Endodermal cell (in vitro differentiated cells): ENCODE measurements around the gene HIP1. TPM values are rescaled to one million over a fixed set of nuclear protein-coding genes. Genes with fewer than 3 reads are reported as not detected.

ENCODE experiments used
- DNase-seq: peaks from one replicate; pipeline ENCODE4 v3.0.0-alpha.2; 2017
- H3K27ac ChIP-seq: 2 replicates; pipeline ENCODE4 v1.5.1; 2013; ENCODE audit warnings: mild to moderate bottlenecking, low read depth, low read length, moderate library complexity
- H3K27me3 ChIP-seq: 2 replicates; pipeline ENCODE4 v1.6.1; 2013; ENCODE audit warnings: mild to moderate bottlenecking, low read length, moderate library complexity; ENCODE audit not compliant: insufficient read depth, control insufficient read depth, poor library complexity, severe bottlenecking
- H3K36me3 ChIP-seq: 2 replicates; pipeline ENCODE4 v1.7.0; 2013; ENCODE audit warnings: mild to moderate bottlenecking, low read length, moderate library complexity; ENCODE audit not compliant: control insufficient read depth, insufficient read depth
- H3K4me1 ChIP-seq: one replicate; pipeline ENCODE4 v1.7.0; 2013; ENCODE audit warnings: low read length; ENCODE audit not compliant: control insufficient read depth, insufficient read depth
- H3K4me3 ChIP-seq: 2 replicates; pipeline ENCODE4 v1.5.1; 2013; ENCODE audit warnings: mild to moderate bottlenecking, low read length, moderate library complexity
- H3K9ac ChIP-seq: 2 replicates; pipeline ENCODE4 v1.6.1; 2013; ENCODE audit warnings: mild to moderate bottlenecking, low read length, moderate library complexity; ENCODE audit not compliant: poor library complexity, severe bottlenecking; ENCODE audit errors: extremely low read depth
- H3K9me3 ChIP-seq: 2 replicates; pipeline ENCODE4 v1.6.1; 2013; ENCODE audit warnings: mild to moderate bottlenecking, low read length, moderate library complexity; ENCODE audit not compliant: control insufficient read depth
- H3K27ac Mint-ChIP-seq: 2 replicates; pipeline ENCODE4 v1.8.0; 2020; ENCODE audit warnings: mixed read lengths
- H3K27me3 Mint-ChIP-seq: 2 replicates; pipeline ENCODE4 v1.8.0; 2021; ENCODE audit warnings: mild to moderate bottlenecking, mixed read lengths; ENCODE audit not compliant: insufficient read depth
- H3K36me3 Mint-ChIP-seq: 2 replicates; pipeline ENCODE4 v1.8.0; 2020; ENCODE audit warnings: low read depth, mixed read lengths
- H3K4me1 Mint-ChIP-seq: 2 replicates; pipeline ENCODE4 v1.8.0; 2020; ENCODE audit warnings: mixed read lengths
- H3K4me3 Mint-ChIP-seq: 2 replicates; pipeline ENCODE4 v1.8.0; 2020; ENCODE audit warnings: mild to moderate bottlenecking, moderate library complexity, mixed read lengths
- H3K9me3 Mint-ChIP-seq: 2 replicates; pipeline ENCODE4 v1.8.0; 2020; ENCODE audit warnings: mild to moderate bottlenecking, mixed read lengths
- WGBS, 2 experiments: methylation state at CpG; one replicate each; pipeline versions ENCODE4 v1.1.5 to v1.1.7; 2013; ENCODE audit warnings: missing lambda C conversion rate in 2 of 2, mixed read lengths in 1 of 2; ENCODE audit not compliant: insufficient coverage in 1 of 2, insufficient read length in 1 of 2; 5-methylcytosine and 5-hydroxymethylcytosine counted together
- total RNA-seq, 2 donors: library from RNA; stranded (reverse); fragmentation: NEBNext Ultra II Directional in 1 of 2; extraction: Animal tissue kit (Norgen Biotek cat#: 25700) in 1 of 2; gene quantifications; 2 replicates in 1 of 2; 3 replicates in 1 of 2; pipeline ENCODE4 v1.2.1, GENCODE V29; 2021
- TF ChIP-seq, protein P1 (sequence below): fragments of 200-600 bp; sonication (generic); conservative IDR thresholded peaks from 2 replicates; pipeline ENCODE4 v1.5.0; 2021; ENCODE audit warnings: antibody characterized with exemption, mild to moderate bottlenecking

Gene HIP1
- total RNA-seq, 2 donors from 2014 or later, result 64.7 to 70.0 TPM

DNA sequence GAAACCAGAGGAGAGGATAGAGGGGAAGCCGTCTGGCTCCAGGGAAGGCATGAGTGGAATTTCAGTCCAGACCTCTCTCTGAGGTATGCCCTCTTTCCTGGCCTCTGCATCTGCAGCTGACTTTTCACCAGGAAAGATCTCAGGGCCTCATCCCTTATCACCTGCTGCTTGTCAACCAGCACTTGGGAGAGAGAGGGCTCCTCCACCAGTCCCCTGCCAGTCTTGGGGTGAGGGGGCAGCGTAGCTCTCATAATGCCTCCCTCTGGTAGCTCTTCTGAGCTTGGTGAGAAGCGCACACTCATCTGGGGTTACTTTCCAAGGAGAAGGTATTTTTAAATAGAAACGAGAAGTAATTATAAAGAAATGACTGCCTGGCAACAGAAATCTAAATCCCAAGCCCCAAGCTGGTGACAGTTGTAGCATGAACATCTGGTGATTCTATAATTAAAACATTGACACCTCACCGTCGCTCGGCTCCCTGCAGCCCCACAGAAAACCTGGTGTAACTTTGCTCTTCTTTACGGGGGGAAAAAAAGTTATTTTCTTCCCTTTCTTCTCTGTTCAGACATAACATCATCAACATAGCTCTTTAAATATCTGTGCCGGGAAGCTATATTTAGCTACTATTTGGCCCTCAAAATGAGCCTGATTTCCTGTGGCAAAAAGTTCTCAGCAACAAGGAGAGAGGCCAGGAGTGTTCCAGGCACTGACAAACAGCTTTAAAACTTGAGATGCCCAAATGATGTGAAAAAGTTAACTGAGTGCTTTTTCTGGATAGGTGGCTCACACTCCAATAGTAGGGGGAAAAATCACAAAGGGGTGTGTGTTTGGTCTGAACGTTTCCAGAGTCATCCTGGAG lies 26.9 kb downstream of the HIP1 start:
- Mint-ChIP-seq H3K27me3 (no peaks in the 10 kb centered on the region), H3K4me3 (no peak overlapping the region), H3K27ac (no peak overlapping the region), H3K9me3 (peaks cover 30% of the 10 kb centered on the region), H3K36me3 (peaks cover 6% of the 10 kb centered on the region), H3K4me1 (peaks cover 6% of the 10 kb centered on the region)
- Histone ChIP-seq H3K9me3 (peaks cover 27% of the 10 kb centered on the region), H3K4me3 (no peak overlapping the region), H3K27me3 (no peaks in the 10 kb centered on the region), H3K9ac (no peak overlapping the region), H3K27ac (no peak overlapping the region), H3K4me1 (no peaks in the 10 kb centered on the region), H3K36me3 (no peaks in the 10 kb centered on the region)
- no peak for DNase-seq
- WGBS, 2 experiments, result 83 to 84% methylated on average over 9 to 10 of the region's 10 CpGs
- TF ChIP-seq, protein P1, sequence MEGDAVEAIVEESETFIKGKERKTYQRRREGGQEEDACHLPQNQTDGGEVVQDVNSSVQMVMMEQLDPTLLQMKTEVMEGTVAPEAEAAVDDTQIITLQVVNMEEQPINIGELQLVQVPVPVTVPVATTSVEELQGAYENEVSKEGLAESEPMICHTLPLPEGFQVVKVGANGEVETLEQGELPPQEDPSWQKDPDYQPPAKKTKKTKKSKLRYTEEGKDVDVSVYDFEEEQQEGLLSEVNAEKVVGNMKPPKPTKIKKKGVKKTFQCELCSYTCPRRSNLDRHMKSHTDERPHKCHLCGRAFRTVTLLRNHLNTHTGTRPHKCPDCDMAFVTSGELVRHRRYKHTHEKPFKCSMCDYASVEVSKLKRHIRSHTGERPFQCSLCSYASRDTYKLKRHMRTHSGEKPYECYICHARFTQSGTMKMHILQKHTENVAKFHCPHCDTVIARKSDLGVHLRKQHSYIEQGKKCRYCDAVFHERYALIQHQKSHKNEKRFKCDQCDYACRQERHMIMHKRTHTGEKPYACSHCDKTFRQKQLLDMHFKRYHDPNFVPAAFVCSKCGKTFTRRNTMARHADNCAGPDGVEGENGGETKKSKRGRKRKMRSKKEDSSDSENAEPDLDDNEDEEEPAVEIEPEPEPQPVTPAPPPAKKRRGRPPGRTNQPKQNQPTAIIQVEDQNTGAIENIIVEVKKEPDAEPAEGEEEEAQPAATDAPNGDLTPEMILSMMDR, result no peak

DNA sequence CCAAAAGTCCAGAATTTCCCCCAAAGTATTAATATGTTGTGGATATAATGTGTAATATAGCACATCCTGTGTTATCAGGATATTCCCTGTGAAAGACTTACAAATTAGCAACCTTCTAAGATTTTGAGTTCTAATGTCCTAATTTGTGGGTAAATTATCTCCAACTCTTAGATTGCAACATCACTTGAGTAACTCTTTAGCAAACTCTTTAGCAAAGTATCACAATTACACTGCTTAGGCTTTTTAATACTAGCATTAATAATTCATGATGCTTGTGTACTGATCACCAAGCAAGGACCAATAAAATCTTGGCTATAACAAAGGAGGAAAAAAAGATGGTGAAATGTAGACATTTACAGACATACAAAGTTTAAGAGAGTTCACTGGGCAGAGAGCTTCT lies 27.7 kb downstream of the HIP1 start:
- no peak for DNase-seq
- Mint-ChIP-seq H3K9me3 (peaks cover 30% of the 10 kb centered on the region), H3K4me1 (peaks cover 6% of the 10 kb centered on the region), H3K4me3 (no peak overlapping the region), H3K27me3 (no peaks in the 10 kb centered on the region), H3K36me3 (peaks cover 6% of the 10 kb centered on the region), H3K27ac (no peak overlapping the region)
- Histone ChIP-seq H3K27me3 (no peaks in the 10 kb centered on the region), H3K9me3 (peaks cover 27% of the 10 kb centered on the region), H3K4me1 (no peaks in the 10 kb centered on the region), H3K27ac (no peak overlapping the region), H3K9ac (no peak overlapping the region), H3K4me3 (no peak overlapping the region), H3K36me3 (no peaks in the 10 kb centered on the region)
- TF ChIP-seq, protein P1, result no peak

DNA sequence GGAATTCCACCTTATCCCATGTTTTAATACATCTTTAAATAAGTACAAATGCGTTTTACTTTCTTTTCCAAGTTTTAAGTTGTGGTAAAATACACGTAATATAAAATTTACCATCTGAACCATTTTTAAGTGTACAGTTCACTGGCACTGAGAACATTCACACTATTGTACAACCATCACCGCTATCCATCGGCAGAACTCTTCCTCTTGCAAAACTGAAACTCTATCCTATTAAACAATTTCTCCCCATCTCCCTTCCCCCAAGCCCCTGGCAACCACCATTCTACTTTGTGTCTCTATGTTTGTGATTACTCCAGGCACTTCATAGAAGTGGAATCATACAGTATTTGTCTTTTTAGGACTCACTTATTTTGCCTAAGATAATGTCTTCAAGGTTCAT lies 33.8 kb downstream of the HIP1 start:
- 95 to 96% methylated on average over 2 to 4 of the region's 4 CpGs for WGBS, 2 experiments
- DNase-seq, result no peak
- Mint-ChIP-seq H3K27me3 (no peaks in the 10 kb centered on the region), H3K36me3 (peaks cover 4% of the 10 kb centered on the region), H3K27ac (no peak overlapping the region), H3K9me3 (peaks cover 18% of the 10 kb centered on the region), H3K4me1 (peaks cover 4% of the 10 kb centered on the region), H3K4me3 (no peak overlapping the region)
- H3K4me1 ChIP-seq, result no peaks in the 10 kb centered on the region
- H3K9me3 ChIP-seq, result peaks cover 17% of the 10 kb centered on the region
- TF ChIP-seq, protein P1, result no peak
- H3K27me3 ChIP-seq, result no peaks in the 10 kb centered on the region
- H3K4me3 ChIP-seq, result no peak overlapping the region
- H3K27ac ChIP-seq, result no peak overlapping the region
- H3K36me3 ChIP-seq, result no peaks in the 10 kb centered on the region
- H3K9ac ChIP-seq, result no peak overlapping the region
